T-helper 9 cell (primary cell): ENCODE results near the gene GOLGA6L22.
"Not testable (repeated sequence)": the region's sequence is repeated elsewhere in the genome, so short reads cannot be mapped to it uniquely, and the experiment has no call there.

Source experiments
- DNase-seq: peaks from one replicate; pipeline ENCODE4 v3.0.0-alpha.2; 2020
- total RNA-seq, 2 donors: gene quantifications; one replicate each; lab custom pipeline; 2026; lab: John Stamatoyannopoulos, UW

The GOLGA6L22 gene, protein sequence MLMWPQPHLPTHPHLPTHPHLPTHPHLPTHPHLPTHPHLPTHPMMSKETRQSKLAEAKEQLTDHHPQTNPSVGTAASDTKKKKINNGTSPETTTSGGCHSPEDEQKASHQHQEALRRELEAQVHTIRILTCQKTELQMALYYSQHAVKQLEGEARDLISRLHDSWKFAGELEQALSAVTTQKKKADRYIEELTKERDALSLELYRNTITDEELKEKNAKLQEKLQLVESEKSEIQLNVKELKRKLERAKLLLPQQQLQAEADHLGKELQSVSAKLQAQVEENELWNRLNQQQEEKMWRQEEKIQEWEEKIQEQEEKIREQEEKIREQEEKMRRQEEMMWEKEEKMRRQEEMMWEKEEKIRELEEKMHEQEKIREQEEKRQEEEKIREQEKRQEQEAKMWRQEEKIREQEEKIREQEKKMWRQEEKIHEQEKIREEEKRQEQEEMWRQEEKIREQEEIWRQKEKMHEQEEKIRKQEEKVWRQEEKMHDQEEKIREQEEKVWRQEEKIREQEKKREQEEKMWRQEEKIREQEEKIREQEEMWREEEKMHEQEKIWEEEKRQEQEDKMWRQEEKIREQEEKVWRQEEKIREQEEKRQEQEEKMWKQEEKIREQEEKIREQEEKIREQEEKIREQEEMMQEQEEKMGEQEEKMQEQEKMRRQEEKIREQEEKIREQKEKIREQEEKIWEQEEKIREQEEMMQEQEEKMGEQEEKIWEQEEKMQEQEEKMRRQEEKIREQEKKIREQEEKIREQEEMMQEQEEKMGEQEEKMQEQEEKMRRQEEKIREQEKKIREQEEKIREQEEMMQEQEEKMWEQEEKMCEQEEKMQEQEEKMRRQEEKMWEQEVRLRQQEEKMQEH
- 0 reads per million in 2 donors for total RNA-seq

DNA sequence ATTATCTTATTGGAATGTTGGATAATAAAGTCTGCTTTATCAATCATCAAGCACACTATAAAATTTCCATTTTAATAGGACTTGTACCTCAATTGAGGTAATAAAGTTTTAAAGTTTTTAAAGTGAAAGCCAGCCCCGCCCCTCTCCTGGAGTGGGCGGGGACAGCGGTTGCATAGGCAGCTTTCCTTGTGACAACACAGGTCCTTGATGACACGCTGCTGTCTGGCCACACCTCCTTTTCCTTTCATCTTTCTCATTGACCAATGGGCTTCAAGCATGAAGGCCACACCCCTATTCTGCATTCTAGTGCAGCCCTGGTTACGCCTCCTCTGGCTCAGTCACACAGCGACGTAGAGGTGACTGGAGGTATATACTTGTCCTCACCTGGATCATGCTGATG, at the start of gene GOLGA6L22:
Gene GOLGA6L22, plus strand, starts transcription at position 301 of the 400 bp plus-strand sequence. Its CDS starts 91 bp downstream, at position 392.
- not testable (repeated sequence) for DNase-seq

DNA sequence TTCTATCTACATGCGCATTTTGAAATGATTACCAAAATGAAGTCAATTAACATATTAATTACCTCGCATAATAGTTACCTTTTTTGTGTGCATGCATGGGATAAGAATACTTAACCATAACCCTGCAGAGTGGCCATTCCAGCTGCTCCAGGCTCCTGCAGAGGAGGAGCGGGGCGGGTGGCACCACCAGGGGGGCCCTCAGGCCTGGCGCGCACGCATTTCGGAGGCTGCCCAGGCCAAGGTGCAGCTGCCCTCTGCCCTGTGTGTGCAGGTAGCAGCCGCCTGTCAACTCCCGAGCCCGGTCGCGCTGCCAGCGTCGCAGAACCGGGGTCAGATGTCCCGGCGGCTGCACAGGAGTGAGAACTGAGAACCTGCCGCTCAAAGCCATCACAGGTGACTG, 41.4 kb upstream of the GOLGA6L22 start:
- not testable (repeated sequence) for DNase-seq

DNA sequence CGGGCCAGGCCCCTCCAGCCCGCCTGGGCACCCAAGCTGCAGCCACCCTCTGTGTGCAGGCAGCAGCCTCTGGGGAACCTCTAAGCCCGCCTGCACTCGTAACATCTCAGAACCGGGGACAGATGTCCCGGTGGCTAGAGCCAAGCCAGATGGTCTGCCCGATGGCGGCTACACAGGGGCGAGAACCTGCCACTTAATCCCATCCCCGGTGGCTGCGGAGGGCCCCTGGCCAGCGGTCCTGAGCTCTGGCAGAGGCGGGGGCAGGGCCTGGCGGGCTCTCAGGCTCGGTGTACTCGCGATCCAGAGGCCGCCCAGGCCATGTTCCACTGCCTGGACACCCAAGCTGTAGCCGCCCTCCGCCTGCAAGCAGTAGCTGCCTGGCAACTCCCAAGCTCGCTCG, 40.9 kb upstream of the GOLGA6L22 start:
- DNase-seq, result not testable (repeated sequence)

DNA sequence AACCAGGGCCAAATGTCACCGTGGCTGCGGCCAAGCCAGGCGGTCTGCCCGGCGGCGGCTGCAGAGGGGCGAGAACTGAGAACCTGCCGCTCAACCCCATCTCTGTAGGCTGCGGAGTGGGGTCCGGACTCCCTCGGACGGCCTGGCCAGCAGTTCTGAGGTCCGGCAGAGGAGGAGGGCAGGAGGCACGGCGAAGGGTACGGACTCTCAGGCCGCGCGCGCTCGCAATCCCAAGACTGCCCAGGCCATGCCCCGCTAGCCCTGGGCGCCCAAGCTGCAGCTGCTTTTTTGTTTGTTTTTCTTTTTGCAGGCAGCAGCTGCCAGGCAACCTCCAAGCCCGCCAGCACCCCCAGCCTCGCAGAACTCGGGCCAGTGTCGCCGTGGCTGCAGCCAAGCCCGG, 40.5 kb upstream of the GOLGA6L22 start:
- not testable (repeated sequence) for DNase-seq

DNA sequence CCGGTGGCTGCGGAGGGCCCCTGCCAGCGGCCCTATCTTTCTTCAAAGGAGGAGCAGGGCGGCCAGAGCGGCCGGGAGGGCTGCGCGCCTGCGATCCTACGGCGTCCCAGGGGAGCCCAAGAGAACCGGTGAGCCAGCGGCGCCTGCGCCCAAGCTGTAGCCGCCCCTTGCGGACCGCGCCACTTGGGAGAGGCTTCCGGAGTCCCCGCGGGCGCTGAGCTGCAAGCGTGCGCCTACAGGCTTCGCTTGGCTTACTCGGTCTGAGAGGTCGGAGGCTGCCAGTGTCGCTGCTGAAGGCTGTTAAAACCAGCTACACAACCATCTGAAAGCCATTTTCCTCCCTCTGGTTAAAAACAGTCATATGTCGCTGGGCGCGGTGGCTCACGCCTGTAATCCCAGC, 40.0 kb upstream of the GOLGA6L22 start:
- DNase-seq, result not testable (repeated sequence)

DNA sequence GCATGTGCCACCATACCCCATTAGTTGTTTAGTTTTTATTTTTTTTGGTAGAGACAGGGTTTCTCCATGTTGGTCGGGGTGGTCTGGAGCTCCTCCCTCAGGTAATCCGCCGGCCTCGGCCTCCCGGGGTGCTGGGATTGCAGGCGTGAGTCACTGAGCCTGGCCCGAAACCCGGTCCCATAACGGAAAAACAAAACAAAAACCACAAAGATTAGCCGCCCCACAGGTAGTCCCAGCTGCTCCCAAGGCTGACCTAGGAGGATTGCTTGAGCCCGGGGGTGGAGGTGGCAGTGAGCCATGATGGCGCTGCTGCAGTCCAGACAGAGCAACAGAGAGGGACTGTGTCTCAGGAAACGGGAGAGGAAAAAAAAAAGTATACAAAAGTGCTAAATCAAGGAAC, 38.4 kb upstream of the GOLGA6L22 start:
- not testable (repeated sequence) for DNase-seq

DNA sequence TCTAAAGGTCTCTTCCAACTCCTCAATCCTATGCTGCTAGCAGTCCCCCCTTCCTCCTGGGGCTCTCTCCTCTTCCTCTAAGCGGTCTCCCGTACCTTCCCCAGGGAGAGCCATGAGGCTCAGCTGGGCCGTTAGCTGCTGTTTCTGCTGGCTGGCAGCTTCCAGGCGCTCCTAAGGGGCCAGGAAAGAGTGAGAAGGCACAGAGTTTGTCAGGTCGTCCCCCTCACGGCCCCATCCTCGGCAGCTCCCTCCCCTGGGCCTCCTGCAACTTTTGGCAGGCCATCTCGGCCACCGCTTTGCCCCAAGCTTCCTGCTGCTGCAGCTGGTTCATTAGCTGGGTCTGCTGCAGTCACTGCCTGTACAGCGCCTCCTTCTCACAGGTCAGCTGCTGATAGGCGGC, 29.3 kb upstream of the GOLGA6L22 start:
- not testable (repeated sequence) for DNase-seq

DNA sequence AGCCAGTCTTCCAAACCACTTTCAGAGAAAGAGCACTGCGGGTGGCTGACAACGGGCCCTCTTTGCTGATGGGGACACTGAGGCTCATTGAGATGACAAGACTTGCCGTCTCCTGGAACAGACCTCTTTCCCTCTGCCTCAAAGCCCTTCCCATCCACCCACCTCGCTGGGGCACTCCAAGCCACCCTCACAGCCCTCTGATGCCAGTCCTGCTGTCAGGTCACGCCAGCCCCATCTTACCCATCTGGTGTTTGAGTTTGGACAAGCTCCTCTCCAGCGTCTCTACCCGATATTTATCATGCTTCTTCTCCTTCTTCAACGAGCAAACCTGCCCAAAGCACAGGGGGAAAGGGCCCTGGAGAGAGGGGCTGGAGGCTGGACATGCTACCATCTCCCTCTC, 27.0 kb upstream of the GOLGA6L22 start:
- DNase-seq, result not testable (repeated sequence)

DNA sequence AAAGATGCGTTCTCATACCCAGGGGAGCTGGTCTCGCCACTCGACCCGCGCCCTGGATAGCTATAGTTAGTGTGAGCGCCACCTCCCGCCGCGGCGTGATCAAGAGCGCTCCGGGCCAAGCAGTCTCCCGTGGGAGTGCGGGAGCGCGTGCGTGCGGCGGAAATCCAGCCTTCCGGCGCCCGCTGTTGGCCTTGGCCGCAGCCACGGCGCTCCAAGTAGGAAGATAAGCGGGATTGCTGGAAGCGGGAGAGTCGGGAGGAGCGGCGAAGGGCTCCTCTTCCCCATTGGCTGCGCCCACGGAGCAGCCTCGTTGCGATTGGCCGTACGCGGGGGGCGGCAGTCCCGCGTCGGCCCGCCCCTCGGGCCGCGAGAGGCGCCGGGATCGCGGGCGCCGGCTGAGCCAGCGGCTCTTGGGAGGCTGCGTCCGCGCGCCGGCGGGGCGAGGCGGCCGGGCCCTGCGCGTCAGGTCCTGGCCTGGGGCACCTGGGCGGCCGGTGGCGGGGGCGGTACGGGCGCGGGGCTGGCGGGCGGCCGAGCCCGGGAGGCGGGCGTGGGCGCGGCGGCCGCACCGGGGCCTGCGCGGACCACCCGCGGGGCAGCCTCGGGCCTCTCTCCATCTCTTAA, 35.9 kb downstream of the GOLGA6L22 start:
- DNase-seq, result peak; percentile 28

DNA sequence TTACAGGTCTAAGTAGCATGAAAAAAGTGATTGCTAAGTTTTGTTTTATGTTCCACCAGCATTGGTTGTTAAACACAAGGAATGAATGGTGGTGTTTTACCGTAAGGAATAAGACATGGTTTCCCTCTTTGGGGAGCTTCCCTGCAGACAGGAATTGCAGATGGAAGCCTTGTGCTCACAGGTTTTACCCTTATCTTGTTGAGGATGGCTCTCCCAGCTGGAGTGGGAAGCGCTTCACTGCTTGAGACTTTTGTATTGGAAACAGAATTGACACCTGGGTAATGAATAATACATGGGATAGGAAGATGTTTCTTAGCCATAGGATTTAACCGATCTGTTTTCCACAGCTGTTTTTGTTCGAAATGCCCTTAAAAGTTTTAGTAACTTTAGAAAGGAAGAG, 38.5 kb downstream of the GOLGA6L22 start:
- not testable (repeated sequence) for DNase-seq

DNA sequence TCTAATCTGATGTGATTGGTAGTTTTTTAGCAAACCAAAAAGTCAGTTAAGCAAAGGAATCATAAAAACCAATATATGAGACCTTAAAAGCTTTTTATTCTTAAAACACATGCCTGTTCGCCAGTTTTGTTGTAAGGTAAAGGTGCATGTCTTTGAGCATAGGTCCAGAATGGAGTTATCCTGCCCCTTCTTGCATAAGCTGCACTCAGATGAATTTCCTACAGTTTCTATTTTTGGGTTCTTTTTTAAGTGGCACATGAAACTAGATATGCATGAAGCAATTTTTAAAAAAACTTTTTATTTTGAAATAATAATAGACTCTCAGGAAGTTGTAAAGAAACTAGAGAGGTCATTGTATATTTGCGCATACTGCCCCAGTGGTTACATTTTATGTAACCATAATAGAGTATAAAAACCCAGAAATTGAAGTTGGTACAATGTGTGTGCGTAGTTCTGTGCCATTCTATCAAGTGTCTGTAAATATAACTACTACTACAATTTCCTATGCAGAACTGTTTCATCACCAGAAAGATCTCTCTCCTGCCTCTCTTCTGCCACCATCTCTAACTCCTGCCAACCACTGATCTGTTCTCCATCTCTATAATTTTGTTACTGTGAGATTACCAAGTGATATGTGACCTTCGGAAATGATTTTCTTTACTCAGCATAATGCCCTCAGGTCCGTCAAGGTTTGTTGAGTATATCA, 39.7 kb downstream of the GOLGA6L22 start:
- DNase-seq, result not testable (repeated sequence)

DNA sequence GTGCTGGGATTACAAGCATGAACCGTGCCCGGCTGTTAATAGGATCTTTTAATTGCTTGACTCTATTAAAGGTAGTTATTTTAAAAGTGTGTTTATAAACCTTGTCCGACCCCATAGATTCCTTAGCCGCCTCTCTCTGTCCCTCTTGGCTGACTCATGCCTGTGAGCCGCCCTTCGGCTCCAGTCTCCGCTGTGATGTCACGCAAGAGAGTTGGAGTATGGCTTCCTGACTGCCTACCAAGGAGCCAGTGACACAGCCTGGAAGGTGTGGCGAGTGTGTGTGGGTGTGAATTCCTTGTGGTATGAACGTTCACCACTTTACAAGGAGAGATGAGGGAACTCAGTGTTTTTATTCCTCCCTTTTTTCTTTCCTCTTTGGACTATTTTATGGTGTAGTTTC, 43.6 kb downstream of the GOLGA6L22 start:
- not testable (repeated sequence) for DNase-seq

DNA sequence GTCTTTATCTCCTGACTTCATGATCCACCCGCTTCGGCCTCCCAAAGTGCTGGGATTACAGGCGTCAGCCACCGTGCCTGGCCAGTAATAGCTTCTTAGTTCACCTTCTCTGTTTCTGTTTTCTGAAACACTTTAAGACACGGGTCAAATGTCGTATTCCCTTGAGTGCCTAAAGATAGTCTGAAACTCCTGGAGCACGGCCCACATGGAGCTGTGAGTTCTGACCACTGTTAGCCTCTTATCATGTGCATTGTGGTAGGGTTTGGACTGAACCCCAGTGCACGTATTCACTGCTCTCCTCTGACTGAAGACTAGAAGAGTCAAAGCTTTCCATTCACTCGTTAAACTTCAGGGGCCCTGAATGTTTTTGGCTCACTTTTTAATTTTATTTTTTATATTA, 48.3 kb downstream of the GOLGA6L22 start:
- not testable (repeated sequence) for DNase-seq

DNA sequence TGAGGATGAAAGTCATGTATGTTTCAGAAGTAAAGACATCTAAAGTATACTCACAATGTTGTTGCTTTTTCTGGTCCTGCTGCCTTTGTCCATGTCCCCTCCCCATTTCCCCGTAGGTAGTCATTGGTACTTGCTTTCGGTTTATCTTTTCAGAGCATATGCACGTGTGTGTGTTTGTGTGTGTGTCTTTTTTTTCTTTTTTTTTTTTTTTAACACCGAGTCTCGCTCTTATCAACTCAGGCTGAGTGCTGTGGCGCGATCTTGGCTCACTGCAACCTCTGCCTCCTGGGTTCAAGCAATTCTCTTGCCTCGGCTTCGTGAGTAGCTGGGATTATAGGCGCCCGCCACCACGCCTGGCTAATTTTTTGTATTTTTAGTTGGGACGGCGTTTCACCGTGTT, 57.4 kb downstream of the GOLGA6L22 start:
- DNase-seq, result not testable (repeated sequence)
